Breast epithelium (tissue), 4 donors: ENCODE results near the gene MVB12A. TPM values are rescaled to one million over a fixed set of nuclear protein-coding genes. Genes with fewer than 3 reads are reported as not detected.

Experiments used
- DNase-seq, 2 donors: peaks; one replicate each; pipeline ENCODE4 v3.0.0-alpha.2; 2019; ENCODE audit warnings: low spot score in 2 of 2
- H3K27ac ChIP-seq, 2 donors: fragments of 200-600 bp; sonication (generic) in 1 of 2; one replicate each; pipeline ENCODE4 v1.5.1; 2016 to 2019; ENCODE audit warnings: mild to moderate bottlenecking in 1 of 2
- H3K27me3 ChIP-seq, 2 donors: fragments of 200-600 bp; sonication (generic) in 1 of 2; one replicate each; pipeline versions ENCODE4 v1.5.1 to v1.6.0; 2017 to 2019; ENCODE audit warnings: control low read depth in 1 of 2, mild to moderate bottlenecking in 1 of 2
- H3K36me3 ChIP-seq: fragments of 200-600 bp; one replicate; pipeline ENCODE4 v1.5.1; 2019
- H3K4me1 ChIP-seq, 2 donors: fragments of 200-600 bp; sonication (generic); one replicate each; pipeline ENCODE4 v1.5.1; 2016 to 2019; ENCODE audit warnings: control low read depth in 1 of 2
- H3K4me3 ChIP-seq, 3 donors: fragments of 200-600 bp; sonication (generic); 1 replicate in 2 of 3; 2 replicates in 1 of 3; pipeline ENCODE4 v1.5.1; 2016 to 2019; ENCODE audit warnings: mild to moderate bottlenecking in 3 of 3, moderate library complexity in 2 of 3
- H3K9me3 ChIP-seq, 2 donors: fragments of 200-600 bp; sonication (generic) in 1 of 2; one replicate each; pipeline ENCODE4 v1.5.1; 2016 to 2019; ENCODE audit warnings: control low read depth in 1 of 2
- CTCF ChIP-seq, 3 donors: fragments of 450-650 bp; IDR thresholded peaks; one replicate each; pipeline ENCODE4 v1.5.1; 2016 to 2017; ENCODE audit warnings: antibody characterized with exemption in 3 of 3, mild to moderate bottlenecking in 3 of 3, moderate library complexity in 3 of 3
- POLR2A ChIP-seq: fragments of 450-650 bp; IDR thresholded peaks from one replicate; pipeline ENCODE4 v1.6.1; 2016; ENCODE audit warnings: antibody characterized with exemption, mild to moderate bottlenecking, moderate library complexity
- POLR2AphosphoS5 ChIP-seq, 3 donors: sonication (generic); formaldehyde crosslinking; IDR thresholded peaks; one replicate each; pipeline ENCODE4 v1.6.1; 2017; ENCODE audit warnings: antibody characterized with exemption in 3 of 3
- intact Hi-C: fragments of 100-400 bp; cut with DNase I; formaldehyde crosslinking; loops from one replicate; pipeline ENCODE4 v1.15.1; 2023; ENCODE audit warnings: low total_unique reads
- total RNA-seq, 3 donors: library from RNA; depleted of rRNA; stranded (reverse); fragments of >200 nt; gene quantifications; one replicate each; pipeline ENCODE4 v1.1.0, GENCODE V29; 2016

The MVB12A gene
- total RNA-seq, 3 donors from 2014 or later, result 51.5 to 76.4 (median 74.1) TPM

- H3K4me3 ChIP-seq, result no peak overlapping the region
- no peaks in the 10 kb centered on the region for H3K9me3 ChIP-seq
- no peaks in the 10 kb centered on the region for H3K4me1 ChIP-seq
- no peak overlapping the region for H3K27ac ChIP-seq
- H3K36me3 ChIP-seq, result no peaks in the 10 kb centered on the region
- no peaks in the 10 kb centered on the region for H3K27me3 ChIP-seq
- DNase-seq, result no peak
- intact Hi-C loops, result loop anchor here (10.0 kb wide), 1 partner anchor 76 kb away; the partner anchor contains the start of genes ABHD8, DDA1 and MRPL34
- TF ChIP-seq POLR2A (no peak), POLR2AphosphoS5 (IDR thresholded peaks at IDR 0.05) (no peak), CTCF (IDR thresholded peaks at IDR 0.05) (no peak)
Observed at GRCh38 chr19:17380426-17381138, 39.3 kb upstream of the MVB12A start.

GRCh38 chr19:17385878-17386611 is 33.8 kb upstream of the MVB12A start:
- Histone ChIP-seq H3K36me3 (no peaks in the 10 kb centered on the region), H3K4me3 (no peak overlapping the region), H3K27ac (no peak overlapping the region), H3K27me3 (no peaks in the 10 kb centered on the region), H3K9me3 (no peaks in the 10 kb centered on the region), H3K4me1 (peaks cover 0 to 2% of the 10 kb centered on the region in 2 donors)
- TF ChIP-seq POLR2AphosphoS5 (IDR thresholded peaks at IDR 0.05) (no peak), CTCF (IDR thresholded peaks at IDR 0.05) (peak; percentile 68 to 88 (median 83))
- peak in 1 of 2 donors; percentile 59 for DNase-seq
- intact Hi-C loops, result loop anchor here (10.0 kb wide), 1 partner anchor 81 kb away; the partner anchor contains the start of genes ABHD8, DDA1 and MRPL34

- H3K4me3 ChIP-seq, result no peak overlapping the region
- DNase-seq, result no peak
- H3K9me3 ChIP-seq, result no peaks in the 10 kb centered on the region
- H3K4me1 ChIP-seq, result peaks cover 0 to 2% of the 10 kb centered on the region in 2 donors
- H3K27me3 ChIP-seq, result peaks cover 0 to 2% of the 10 kb centered on the region in 2 donors
- TF ChIP-seq POLR2A, result no peak
- TF ChIP-seq POLR2AphosphoS5 (IDR thresholded peaks at IDR 0.05), result no peak
- no peak for TF ChIP-seq CTCF (IDR thresholded peaks at IDR 0.05)
- no peaks in the 10 kb centered on the region for H3K36me3 ChIP-seq
- H3K27ac ChIP-seq, result no peak overlapping the region
- intact Hi-C loops, result loop anchor here (10.0 kb wide), 1 partner anchor 84 kb away; the partner anchor contains the start of genes ABHD8, DDA1 and MRPL34
Observed at GRCh38 chr19:17389288-17389687, 30.6 kb upstream of the MVB12A start.

- Histone ChIP-seq H3K4me3 (peak overlapping the region; percentile 38 to 69 (median 59)), H3K9me3 (no peaks in the 10 kb centered on the region), H3K4me1 (peaks cover 0 to 2% of the 10 kb centered on the region in 2 donors), H3K27ac (peak overlapping the region; percentile 15 to 45), H3K27me3 (peaks cover 0 to 2% of the 10 kb centered on the region in 2 donors), H3K36me3 (no peaks in the 10 kb centered on the region)
- intact Hi-C loops, result loop anchor here (10.0 kb wide), 1 partner anchor 85 kb away; the partner anchor contains the start of genes ABHD8, DDA1 and MRPL34
- TF ChIP-seq POLR2A (no peak), CTCF (IDR thresholded peaks at IDR 0.05) (no peak), POLR2AphosphoS5 (IDR thresholded peaks at IDR 0.05) (no peak)
- DNase-seq, result no peak
Observed at GRCh38 chr19:17389957-17390664, 29.7 kb upstream of the MVB12A start.
